Astrocyte (in vitro differentiated cells and primary cell): Measurements from ENCODE around the gene LMAN2L.

Experiments
- CTCF ChIP-seq: IDR thresholded peaks from 2 replicates; pipeline ENCODE4 v1.5.1; 2011; ENCODE audit warnings: low read depth, mild to moderate bottlenecking, inconsistent platforms, low read length, moderate library complexity; ENCODE audit not compliant: insufficient read depth
- EZH2 ChIP-seq: IDR thresholded peaks from 2 replicates; pipeline ENCODE4 v1.6.1; 2012; ENCODE audit warnings: mild to moderate bottlenecking, low read length, inconsistent platforms; ENCODE audit not compliant: insufficient read depth

GRCh38 chr2:96701636-96702035, 38.2 kb downstream of the LMAN2L start:
- no peak for TF ChIP-seq CTCF
- TF ChIP-seq EZH2 = no peak
